GM23248 (cell line): ENCODE measurements around the gene GGCX.

Experiments used
- EZH2 ChIP-seq: fragments of 200-600 bp; sonication (generic); IDR thresholded peaks from 2 replicates; pipeline ENCODE4 v1.6.1; 2018; ENCODE audit warnings: antibody characterized with exemption, mild to moderate bottlenecking; ENCODE audit not compliant: insufficient read depth, poor library complexity, severe bottlenecking
- EZH2phosphoT487 ChIP-seq: fragments of 200-600 bp; sonication (generic); IDR thresholded peaks from 2 replicates; pipeline ENCODE4 v1.6.1; 2018; ENCODE audit warnings: antibody characterized with exemption, moderate library complexity, mild to moderate bottlenecking, low read depth; ENCODE audit not compliant: insufficient read depth

GRCh38 chr2:85541262-85541661 is 20.0 kb downstream of the GGCX start:
- TF ChIP-seq EZH2 = no peak
- TF ChIP-seq EZH2phosphoT487 = no peak
